ENCODE data around the gene CLTA.
A peak's percentile ranks its signal among the peaks of the same experiment; 100 is the strongest.

Gene CLTA

DNA sequence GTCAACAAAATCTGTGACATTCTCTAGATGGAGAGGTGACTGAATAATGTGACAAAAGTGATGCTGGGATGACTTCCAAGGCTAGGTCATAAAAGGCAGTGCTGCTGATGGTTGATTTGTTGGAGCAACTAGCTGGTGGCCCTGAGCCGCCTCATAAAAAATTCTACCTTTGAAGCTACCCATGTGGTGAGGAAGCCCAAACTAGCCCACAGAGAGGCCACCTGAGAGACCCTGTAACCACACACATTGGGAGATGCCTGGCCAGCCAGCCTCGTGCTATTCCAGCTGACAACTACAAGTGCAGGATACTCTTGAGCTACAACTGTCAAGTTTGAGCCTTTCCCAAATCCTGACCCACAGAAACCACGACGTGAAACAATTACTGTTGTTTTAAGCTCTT lies 22.7 kb downstream of the CLTA start:
- peaks cover 6 to 95% of the 10 kb centered on the region in 2 experiments; a peak in 2 of 3 replicates for H3K36me3 ChIP-seq (ENCODE audit: control insufficient read depth in 2 of 2, insufficient read depth in 1 of 2, low read length in 2 of 2)

DNA sequence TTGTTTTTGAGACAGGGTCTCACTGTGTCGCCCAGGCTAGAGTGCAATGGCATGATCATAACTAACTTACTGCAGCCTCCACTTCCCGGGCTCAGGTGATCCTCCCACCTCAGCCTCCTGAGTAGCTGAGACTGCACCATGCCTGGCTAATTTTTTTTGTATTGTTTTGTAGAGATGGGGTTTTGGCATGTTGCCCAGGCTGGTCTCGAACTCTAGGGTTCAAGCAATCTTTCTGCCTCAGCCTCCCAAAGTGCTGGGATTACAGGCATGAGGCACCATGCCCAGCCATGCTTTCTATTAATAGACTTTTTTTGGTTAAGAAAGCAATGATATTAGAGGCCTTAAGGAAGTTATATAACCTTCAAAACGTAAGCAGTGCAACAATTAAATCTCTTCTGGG lies 23.3 kb downstream of the CLTA start:
- Histone ChIP-seq H3K9me3 (ENCODE audit: control insufficient read depth, insufficient read depth, low read depth, low read length) (no peaks in the 10 kb centered on the region), H3K4me3 (ENCODE audit: low read depth, low read length) (no peak overlapping the region), H3K4me1 (ENCODE audit: control insufficient read depth, insufficient read depth, low read length) (no peaks in the 10 kb centered on the region), H3K36me3 (ENCODE audit: control insufficient read depth in 2 of 2, insufficient read depth in 1 of 2, low read length in 2 of 2) (peaks cover 6 to 95% of the 10 kb centered on the region in 2 experiments; a peak in 2 of 3 replicates), H3K27ac (ENCODE audit: extremely low read depth, low read depth, low read length) (no peak overlapping the region)
- POLR2A ChIA-PET: no interaction called here
- TF ChIP-seq ZNF121 (tag by site-specific recombination; IDR thresholded peaks at IDR 0.05): 0 out of 2 replicates have a peak, but pooled peaks have one; percentile 26
- TF ChIP-seq, protein P1, sequence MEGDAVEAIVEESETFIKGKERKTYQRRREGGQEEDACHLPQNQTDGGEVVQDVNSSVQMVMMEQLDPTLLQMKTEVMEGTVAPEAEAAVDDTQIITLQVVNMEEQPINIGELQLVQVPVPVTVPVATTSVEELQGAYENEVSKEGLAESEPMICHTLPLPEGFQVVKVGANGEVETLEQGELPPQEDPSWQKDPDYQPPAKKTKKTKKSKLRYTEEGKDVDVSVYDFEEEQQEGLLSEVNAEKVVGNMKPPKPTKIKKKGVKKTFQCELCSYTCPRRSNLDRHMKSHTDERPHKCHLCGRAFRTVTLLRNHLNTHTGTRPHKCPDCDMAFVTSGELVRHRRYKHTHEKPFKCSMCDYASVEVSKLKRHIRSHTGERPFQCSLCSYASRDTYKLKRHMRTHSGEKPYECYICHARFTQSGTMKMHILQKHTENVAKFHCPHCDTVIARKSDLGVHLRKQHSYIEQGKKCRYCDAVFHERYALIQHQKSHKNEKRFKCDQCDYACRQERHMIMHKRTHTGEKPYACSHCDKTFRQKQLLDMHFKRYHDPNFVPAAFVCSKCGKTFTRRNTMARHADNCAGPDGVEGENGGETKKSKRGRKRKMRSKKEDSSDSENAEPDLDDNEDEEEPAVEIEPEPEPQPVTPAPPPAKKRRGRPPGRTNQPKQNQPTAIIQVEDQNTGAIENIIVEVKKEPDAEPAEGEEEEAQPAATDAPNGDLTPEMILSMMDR (tag by site-specific recombination; IDR thresholded peaks at IDR 0.05): no peak
- CTCF ChIA-PET: interaction anchor here (0.9 kb wide), 1 partner anchor 515 kb away, joined by 3 read pairs; no protein-coding TSS in a partner anchor

More for the DNA sequence above, 22.7 kb downstream of the CLTA start:
- TF ChIP-seq GLIS1 (tag by site-specific recombination; IDR thresholded peaks at IDR 0.05): peak; percentile 67
- TF ChIP-seq, protein P2, sequence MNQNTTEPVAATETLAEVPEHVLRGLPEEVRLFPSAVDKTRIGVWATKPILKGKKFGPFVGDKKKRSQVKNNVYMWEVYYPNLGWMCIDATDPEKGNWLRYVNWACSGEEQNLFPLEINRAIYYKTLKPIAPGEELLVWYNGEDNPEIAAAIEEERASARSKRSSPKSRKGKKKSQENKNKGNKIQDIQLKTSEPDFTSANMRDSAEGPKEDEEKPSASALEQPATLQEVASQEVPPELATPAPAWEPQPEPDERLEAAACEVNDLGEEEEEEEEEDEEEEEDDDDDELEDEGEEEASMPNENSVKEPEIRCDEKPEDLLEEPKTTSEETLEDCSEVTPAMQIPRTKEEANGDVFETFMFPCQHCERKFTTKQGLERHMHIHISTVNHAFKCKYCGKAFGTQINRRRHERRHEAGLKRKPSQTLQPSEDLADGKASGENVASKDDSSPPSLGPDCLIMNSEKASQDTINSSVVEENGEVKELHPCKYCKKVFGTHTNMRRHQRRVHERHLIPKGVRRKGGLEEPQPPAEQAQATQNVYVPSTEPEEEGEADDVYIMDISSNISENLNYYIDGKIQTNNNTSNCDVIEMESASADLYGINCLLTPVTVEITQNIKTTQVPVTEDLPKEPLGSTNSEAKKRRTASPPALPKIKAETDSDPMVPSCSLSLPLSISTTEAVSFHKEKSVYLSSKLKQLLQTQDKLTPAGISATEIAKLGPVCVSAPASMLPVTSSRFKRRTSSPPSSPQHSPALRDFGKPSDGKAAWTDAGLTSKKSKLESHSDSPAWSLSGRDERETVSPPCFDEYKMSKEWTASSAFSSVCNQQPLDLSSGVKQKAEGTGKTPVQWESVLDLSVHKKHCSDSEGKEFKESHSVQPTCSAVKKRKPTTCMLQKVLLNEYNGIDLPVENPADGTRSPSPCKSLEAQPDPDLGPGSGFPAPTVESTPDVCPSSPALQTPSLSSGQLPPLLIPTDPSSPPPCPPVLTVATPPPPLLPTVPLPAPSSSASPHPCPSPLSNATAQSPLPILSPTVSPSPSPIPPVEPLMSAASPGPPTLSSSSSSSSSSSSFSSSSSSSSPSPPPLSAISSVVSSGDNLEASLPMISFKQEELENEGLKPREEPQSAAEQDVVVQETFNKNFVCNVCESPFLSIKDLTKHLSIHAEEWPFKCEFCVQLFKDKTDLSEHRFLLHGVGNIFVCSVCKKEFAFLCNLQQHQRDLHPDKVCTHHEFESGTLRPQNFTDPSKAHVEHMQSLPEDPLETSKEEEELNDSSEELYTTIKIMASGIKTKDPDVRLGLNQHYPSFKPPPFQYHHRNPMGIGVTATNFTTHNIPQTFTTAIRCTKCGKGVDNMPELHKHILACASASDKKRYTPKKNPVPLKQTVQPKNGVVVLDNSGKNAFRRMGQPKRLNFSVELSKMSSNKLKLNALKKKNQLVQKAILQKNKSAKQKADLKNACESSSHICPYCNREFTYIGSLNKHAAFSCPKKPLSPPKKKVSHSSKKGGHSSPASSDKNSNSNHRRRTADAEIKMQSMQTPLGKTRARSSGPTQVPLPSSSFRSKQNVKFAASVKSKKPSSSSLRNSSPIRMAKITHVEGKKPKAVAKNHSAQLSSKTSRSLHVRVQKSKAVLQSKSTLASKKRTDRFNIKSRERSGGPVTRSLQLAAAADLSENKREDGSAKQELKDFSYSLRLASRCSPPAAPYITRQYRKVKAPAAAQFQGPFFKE (tag by site-specific recombination; IDR thresholded peaks at IDR 0.05; ENCODE audit: borderline replicate concordance): no peak
- Histone ChIP-seq H3K9me3 (ENCODE audit: control insufficient read depth, insufficient read depth, low read depth, low read length) (no peaks in the 10 kb centered on the region), H3K4me1 (ENCODE audit: control insufficient read depth, insufficient read depth, low read length) (no peaks in the 10 kb centered on the region), H3K4me3 (ENCODE audit: low read depth, low read length) (no peak overlapping the region), H3K27ac (ENCODE audit: extremely low read depth, low read depth, low read length) (no peak overlapping the region)
- POLR2A ChIA-PET: interaction anchor here (2.2 kb wide), 1 partner anchor 23 kb away, joined by 10 read pairs; the partner anchor contains the start of gene CLTA
- CTCF ChIA-PET: no interaction called here

DNA sequence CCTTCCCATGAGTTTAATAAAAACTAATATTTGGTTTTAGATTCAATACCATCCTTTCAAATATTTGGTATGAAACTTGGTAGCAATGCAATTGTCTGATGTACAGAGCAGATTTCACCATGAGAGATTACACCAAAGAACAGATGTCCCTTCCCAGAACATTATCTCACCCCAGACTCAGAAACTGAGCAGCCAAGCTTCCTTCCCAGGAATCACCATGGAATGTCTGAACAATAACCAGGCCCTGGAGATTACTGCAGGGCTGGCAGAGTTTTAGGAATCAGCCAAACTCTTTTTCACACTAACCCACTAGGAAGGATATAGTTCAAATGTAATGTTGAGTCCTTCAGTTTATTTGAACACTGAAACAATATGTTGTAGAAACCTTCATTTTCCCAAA lies 23.9 kb downstream of the CLTA start:
- H3K4me1 ChIP-seq (ENCODE audit: control insufficient read depth, insufficient read depth, low read length): no peaks in the 10 kb centered on the region
- POLR2A ChIA-PET: no interaction called here
- CTCF ChIA-PET: interaction anchor here (0.9 kb wide), 1 partner anchor 515 kb away, joined by 3 read pairs; no protein-coding TSS in a partner anchor
- peaks cover 3 to 95% of the 10 kb centered on the region in 2 experiments; a peak in 2 of 3 replicates for H3K36me3 ChIP-seq (ENCODE audit: control insufficient read depth in 2 of 2, insufficient read depth in 1 of 2, low read length in 2 of 2)
- no peaks in the 10 kb centered on the region for H3K9me3 ChIP-seq (ENCODE audit: control insufficient read depth, insufficient read depth, low read depth, low read length)
- H3K4me3 ChIP-seq (ENCODE audit: low read depth, low read length): no peak overlapping the region
- H3K27ac ChIP-seq (ENCODE audit: extremely low read depth, low read depth, low read length): no peak overlapping the region
- TF ChIP-seq ZNF341 (tag by site-specific recombination; IDR thresholded peaks at IDR 0.05; ENCODE audit: low read depth) (no peak), ZNF837 (tag by site-specific recombination; IDR thresholded peaks at IDR 0.05) (no peak), PRDM1 (tag by site-specific recombination; IDR thresholded peaks at IDR 0.05) (no peak), ZNF549 (tag by site-specific recombination; IDR thresholded peaks at IDR 0.05) (no peak)

DNA sequence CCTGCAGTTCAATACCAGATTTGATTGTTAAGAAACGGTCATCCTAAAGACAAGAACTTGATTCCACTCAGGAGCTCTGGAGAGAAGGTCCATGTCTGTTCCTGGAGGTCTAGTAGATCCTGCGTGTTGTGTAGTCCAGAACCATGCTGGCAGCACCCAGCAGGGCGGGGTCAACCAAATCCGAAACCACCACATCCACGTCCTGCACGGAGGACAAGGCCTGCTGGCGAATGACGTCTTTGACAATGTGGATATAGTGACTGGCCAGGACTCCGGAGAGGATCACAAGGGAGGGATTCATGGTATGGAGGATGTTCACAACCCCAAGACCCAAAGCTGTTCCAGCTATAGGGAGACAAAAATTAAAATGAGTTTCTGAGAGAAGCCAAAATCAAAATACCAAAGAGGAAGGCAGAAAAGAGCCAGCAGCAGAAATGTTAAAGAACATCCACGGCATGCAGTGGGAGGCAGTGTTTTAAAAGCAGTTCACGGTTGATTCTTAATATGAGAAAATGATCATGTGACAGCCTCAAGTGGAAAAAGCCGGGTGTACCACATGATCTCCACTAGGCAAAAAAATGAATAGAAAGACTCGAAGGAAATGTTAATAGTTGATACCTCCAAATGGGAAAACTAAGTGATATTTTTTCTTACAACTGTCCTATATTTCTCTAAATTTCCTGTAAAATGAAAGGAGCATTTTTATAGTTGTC lies 26.7 kb downstream of the CLTA start:
- H3K36me3 ChIP-seq (ENCODE audit: control insufficient read depth in 2 of 2, insufficient read depth in 1 of 2, low read length in 2 of 2): peaks cover 13 to 94% of the 10 kb centered on the region in 2 experiments; a peak in 2 of 3 replicates
- no peaks in the 10 kb centered on the region for H3K9me3 ChIP-seq (ENCODE audit: control insufficient read depth, insufficient read depth, low read depth, low read length)
- H3K4me3 ChIP-seq (ENCODE audit: low read depth, low read length): no peak overlapping the region
- CTCF ChIA-PET: interaction anchor here (1.9 to 2.4 kb wide), 2 partner anchors 12 to 111 kb away, joined by 6 to 9 read pairs; no protein-coding TSS in a partner anchor
- no peak overlapping the region for H3K27ac ChIP-seq (ENCODE audit: extremely low read depth, low read depth, low read length)
- TF ChIP-seq ZNF2 (tag by site-specific recombination; IDR thresholded peaks at IDR 0.05) (no peak), ZNF548 (tag by site-specific recombination; IDR thresholded peaks at IDR 0.05) (no peak), ZNF776 (tag by site-specific recombination; IDR thresholded peaks at IDR 0.05; ENCODE audit: borderline replicate concordance) (no peak), SCRT1 (tag by site-specific recombination; IDR thresholded peaks at IDR 0.05; ENCODE audit: borderline replicate concordance) (no peak), ZNF600 (tag by site-specific recombination; IDR thresholded peaks at IDR 0.05) (peak; percentile 79), ZFHX2 (tag by site-specific recombination; conservative IDR thresholded peaks at IDR 0.05) (no peak)
- TF ChIP-seq, protein P3, sequence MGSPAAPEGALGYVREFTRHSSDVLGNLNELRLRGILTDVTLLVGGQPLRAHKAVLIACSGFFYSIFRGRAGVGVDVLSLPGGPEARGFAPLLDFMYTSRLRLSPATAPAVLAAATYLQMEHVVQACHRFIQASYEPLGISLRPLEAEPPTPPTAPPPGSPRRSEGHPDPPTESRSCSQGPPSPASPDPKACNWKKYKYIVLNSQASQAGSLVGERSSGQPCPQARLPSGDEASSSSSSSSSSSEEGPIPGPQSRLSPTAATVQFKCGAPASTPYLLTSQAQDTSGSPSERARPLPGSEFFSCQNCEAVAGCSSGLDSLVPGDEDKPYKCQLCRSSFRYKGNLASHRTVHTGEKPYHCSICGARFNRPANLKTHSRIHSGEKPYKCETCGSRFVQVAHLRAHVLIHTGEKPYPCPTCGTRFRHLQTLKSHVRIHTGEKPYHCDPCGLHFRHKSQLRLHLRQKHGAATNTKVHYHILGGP (tag by site-specific recombination; IDR thresholded peaks at IDR 0.05): no peak
- TF ChIP-seq, protein P4, sequence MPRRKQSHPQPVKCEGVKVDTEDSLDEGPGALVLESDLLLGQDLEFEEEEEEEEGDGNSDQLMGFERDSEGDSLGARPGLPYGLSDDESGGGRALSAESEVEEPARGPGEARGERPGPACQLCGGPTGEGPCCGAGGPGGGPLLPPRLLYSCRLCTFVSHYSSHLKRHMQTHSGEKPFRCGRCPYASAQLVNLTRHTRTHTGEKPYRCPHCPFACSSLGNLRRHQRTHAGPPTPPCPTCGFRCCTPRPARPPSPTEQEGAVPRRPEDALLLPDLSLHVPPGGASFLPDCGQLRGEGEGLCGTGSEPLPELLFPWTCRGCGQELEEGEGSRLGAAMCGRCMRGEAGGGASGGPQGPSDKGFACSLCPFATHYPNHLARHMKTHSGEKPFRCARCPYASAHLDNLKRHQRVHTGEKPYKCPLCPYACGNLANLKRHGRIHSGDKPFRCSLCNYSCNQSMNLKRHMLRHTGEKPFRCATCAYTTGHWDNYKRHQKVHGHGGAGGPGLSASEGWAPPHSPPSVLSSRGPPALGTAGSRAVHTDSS (tag by site-specific recombination; IDR thresholded peaks at IDR 0.05): no peak
- H3K4me1 ChIP-seq (ENCODE audit: control insufficient read depth, insufficient read depth, low read length): no peaks in the 10 kb centered on the region
- POLR2A ChIA-PET: no interaction called here
